ENCODE results near the gene PAFAH1B1. TPM values are rescaled to one million over a fixed set of nuclear protein-coding genes. Genes with fewer than 3 reads are reported as not detected.

PAFAH1B1 gene
- total and polyA plus RNA-seq, 2 experiments from 2014 or later = 69.9 to 71.7 TPM

DNA sequence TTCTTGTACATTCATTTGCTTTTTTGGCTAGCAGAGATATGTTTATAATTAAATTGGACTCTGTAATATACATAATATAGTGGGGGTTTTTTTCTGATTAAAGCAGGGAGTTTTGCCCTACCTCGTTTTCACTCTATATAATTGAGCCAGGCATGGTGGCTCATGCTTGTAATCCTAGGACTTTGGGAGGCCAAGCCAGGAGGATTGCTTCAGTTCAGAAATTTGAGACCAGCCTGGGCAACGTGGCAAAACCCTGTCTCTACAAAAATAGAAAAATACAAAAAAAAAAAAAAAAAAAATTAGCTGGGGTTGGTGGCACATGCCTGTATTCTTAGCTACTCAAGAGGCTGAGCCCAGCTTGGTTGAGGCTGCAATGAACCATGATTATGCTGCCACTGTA lies 42.2 kb downstream of the PAFAH1B1 start:
- H3F3A ChIP-seq (replicated peaks; ENCODE audit: low read depth) = no peaks in the 10 kb centered on the region
- H3K4me3 ChIP-seq = no peak overlapping the region
- peaks cover 36% of the 10 kb centered on the region for H3K4me1 Mint-ChIP-seq
- no peaks in the 10 kb centered on the region for H3K9me3 Mint-ChIP-seq
- no peak for TF ChIP-seq JUNB (IDR thresholded peaks at IDR 0.05; ENCODE audit: unreplicated experiment)
- TF ChIP-seq, protein P1, sequence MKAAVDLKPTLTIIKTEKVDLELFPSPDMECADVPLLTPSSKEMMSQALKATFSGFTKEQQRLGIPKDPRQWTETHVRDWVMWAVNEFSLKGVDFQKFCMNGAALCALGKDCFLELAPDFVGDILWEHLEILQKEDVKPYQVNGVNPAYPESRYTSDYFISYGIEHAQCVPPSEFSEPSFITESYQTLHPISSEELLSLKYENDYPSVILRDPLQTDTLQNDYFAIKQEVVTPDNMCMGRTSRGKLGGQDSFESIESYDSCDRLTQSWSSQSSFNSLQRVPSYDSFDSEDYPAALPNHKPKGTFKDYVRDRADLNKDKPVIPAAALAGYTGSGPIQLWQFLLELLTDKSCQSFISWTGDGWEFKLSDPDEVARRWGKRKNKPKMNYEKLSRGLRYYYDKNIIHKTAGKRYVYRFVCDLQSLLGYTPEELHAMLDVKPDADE (IDR thresholded peaks at IDR 0.05) = no peak
- TF ChIP-seq, protein P2, sequence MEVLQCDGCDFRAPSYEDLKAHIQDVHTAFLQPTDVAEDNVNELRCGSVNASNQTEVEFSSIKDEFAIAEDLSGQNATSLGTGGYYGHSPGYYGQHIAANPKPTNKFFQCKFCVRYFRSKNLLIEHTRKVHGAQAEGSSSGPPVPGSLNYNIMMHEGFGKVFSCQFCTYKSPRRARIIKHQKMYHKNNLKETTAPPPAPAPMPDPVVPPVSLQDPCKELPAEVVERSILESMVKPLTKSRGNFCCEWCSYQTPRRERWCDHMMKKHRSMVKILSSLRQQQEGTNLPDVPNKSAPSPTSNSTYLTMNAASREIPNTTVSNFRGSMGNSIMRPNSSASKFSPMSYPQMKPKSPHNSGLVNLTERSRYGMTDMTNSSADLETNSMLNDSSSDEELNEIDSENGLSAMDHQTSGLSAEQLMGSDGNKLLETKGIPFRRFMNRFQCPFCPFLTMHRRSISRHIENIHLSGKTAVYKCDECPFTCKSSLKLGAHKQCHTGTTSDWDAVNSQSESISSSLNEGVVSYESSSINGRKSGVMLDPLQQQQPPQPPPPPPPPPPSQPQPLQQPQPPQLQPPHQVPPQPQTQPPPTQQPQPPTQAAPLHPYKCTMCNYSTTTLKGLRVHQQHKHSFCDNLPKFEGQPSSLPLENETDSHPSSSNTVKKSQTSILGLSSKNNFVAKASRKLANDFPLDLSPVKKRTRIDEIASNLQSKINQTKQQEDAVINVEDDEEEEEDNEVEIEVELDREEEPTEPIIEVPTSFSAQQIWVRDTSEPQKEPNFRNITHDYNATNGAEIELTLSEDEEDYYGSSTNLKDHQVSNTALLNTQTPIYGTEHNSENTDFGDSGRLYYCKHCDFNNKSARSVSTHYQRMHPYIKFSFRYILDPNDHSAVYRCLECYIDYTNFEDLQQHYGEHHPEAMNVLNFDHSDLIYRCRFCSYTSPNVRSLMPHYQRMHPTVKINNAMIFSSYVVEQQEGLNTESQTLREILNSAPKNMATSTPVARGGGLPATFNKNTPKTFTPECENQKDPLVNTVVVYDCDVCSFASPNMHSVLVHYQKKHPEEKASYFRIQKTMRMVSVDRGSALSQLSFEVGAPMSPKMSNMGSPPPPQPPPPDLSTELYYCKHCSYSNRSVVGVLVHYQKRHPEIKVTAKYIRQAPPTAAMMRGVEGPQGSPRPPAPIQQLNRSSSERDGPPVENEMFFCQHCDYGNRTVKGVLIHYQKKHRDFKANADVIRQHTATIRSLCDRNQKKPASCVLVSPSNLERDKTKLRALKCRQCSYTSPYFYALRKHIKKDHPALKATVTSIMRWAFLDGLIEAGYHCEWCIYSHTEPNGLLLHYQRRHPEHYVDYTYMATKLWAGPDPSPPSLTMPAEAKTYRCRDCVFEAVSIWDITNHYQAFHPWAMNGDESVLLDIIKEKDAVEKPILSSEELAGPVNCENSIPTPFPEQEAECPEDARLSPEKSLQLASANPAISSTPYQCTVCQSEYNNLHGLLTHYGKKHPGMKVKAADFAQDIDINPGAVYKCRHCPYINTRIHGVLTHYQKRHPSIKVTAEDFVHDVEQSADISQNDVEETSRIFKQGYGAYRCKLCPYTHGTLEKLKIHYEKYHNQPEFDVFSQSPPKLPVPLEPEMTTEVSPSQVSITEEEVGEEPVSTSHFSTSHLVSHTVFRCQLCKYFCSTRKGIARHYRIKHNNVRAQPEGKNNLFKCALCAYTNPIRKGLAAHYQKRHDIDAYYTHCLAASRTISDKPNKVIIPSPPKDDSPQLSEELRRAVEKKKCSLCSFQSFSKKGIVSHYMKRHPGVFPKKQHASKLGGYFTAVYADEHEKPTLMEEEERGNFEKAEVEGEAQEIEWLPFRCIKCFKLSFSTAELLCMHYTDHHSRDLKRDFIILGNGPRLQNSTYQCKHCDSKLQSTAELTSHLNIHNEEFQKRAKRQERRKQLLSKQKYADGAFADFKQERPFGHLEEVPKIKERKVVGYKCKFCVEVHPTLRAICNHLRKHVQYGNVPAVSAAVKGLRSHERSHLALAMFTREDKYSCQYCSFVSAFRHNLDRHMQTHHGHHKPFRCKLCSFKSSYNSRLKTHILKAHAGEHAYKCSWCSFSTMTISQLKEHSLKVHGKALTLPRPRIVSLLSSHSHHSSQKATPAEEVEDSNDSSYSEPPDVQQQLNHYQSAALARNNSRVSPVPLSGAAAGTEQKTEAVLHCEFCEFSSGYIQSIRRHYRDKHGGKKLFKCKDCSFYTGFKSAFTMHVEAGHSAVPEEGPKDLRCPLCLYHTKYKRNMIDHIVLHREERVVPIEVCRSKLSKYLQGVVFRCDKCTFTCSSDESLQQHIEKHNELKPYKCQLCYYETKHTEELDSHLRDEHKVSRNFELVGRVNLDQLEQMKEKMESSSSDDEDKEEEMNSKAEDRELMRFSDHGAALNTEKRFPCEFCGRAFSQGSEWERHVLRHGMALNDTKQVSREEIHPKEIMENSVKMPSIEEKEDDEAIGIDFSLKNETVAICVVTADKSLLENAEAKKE (CRISPR knock-in tag; IDR thresholded peaks at IDR 0.05) = no peak
- no peak for TF ChIP-seq CREB1 (CRISPR knock-in tag; IDR thresholded peaks at IDR 0.05; ENCODE audit: low read depth)
- TF ChIP-seq, protein P3, sequence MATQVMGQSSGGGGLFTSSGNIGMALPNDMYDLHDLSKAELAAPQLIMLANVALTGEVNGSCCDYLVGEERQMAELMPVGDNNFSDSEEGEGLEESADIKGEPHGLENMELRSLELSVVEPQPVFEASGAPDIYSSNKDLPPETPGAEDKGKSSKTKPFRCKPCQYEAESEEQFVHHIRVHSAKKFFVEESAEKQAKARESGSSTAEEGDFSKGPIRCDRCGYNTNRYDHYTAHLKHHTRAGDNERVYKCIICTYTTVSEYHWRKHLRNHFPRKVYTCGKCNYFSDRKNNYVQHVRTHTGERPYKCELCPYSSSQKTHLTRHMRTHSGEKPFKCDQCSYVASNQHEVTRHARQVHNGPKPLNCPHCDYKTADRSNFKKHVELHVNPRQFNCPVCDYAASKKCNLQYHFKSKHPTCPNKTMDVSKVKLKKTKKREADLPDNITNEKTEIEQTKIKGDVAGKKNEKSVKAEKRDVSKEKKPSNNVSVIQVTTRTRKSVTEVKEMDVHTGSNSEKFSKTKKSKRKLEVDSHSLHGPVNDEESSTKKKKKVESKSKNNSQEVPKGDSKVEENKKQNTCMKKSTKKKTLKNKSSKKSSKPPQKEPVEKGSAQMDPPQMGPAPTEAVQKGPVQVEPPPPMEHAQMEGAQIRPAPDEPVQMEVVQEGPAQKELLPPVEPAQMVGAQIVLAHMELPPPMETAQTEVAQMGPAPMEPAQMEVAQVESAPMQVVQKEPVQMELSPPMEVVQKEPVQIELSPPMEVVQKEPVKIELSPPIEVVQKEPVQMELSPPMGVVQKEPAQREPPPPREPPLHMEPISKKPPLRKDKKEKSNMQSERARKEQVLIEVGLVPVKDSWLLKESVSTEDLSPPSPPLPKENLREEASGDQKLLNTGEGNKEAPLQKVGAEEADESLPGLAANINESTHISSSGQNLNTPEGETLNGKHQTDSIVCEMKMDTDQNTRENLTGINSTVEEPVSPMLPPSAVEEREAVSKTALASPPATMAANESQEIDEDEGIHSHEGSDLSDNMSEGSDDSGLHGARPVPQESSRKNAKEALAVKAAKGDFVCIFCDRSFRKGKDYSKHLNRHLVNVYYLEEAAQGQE (IDR thresholded peaks at IDR 0.05; ENCODE audit: unreplicated experiment) = no peak
- TF ChIP-seq, protein P4, sequence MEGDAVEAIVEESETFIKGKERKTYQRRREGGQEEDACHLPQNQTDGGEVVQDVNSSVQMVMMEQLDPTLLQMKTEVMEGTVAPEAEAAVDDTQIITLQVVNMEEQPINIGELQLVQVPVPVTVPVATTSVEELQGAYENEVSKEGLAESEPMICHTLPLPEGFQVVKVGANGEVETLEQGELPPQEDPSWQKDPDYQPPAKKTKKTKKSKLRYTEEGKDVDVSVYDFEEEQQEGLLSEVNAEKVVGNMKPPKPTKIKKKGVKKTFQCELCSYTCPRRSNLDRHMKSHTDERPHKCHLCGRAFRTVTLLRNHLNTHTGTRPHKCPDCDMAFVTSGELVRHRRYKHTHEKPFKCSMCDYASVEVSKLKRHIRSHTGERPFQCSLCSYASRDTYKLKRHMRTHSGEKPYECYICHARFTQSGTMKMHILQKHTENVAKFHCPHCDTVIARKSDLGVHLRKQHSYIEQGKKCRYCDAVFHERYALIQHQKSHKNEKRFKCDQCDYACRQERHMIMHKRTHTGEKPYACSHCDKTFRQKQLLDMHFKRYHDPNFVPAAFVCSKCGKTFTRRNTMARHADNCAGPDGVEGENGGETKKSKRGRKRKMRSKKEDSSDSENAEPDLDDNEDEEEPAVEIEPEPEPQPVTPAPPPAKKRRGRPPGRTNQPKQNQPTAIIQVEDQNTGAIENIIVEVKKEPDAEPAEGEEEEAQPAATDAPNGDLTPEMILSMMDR (conservative IDR thresholded peaks at IDR 0.05; ENCODE audit: low read depth in 2 of 2) = no peak
- no peak for TF ChIP-seq EZH2 (IDR thresholded peaks at IDR 0.05; ENCODE audit: low read depth, unreplicated experiment)
- no peak for TF ChIP-seq ZNF114 (CRISPR knock-in tag; IDR thresholded peaks at IDR 0.05)
- no peak for ATAC-seq
- H3K27me3 Mint-ChIP-seq (ENCODE audit: insufficient read depth, low read depth, poor library complexity) = peaks cover 2% of the 10 kb centered on the region
- peaks cover 18% of the 10 kb centered on the region for H3K36me3 Mint-ChIP-seq (ENCODE audit: low read depth)
- peaks cover 54% of the 10 kb centered on the region for H4K20me1 ChIP-seq (replicated peaks; ENCODE audit: insufficient read depth)
- H3K4me2 ChIP-seq = no peak overlapping the region
- no peaks in the 10 kb centered on the region for H3K9me2 ChIP-seq (ENCODE audit: insufficient read depth)
- peaks cover 14% of the 10 kb centered on the region for H3K36me3 ChIP-seq (ENCODE audit: insufficient read depth)
- H3K79me2 ChIP-seq (replicated peaks; ENCODE audit: insufficient read depth) = peaks cover 95% of the 10 kb centered on the region
- no peak overlapping the region for H3K27ac Mint-ChIP-seq
- H3K4me1 ChIP-seq (ENCODE audit: insufficient read depth) = peaks cover 11% of the 10 kb centered on the region
- H3K27me3 ChIP-seq (ENCODE audit: insufficient read depth) = no peaks in the 10 kb centered on the region
- H3K27ac ChIP-seq (ENCODE audit: low read depth) = 0 out of 2 replicates have a peak overlapping the region, but pooled peaks have one; percentile 7
- no peak for DNase-seq (ENCODE audit: low spot score)
- H2AFZ ChIP-seq = no peak overlapping the region
- no peak overlapping the region for H3K4me3 Mint-ChIP-seq

All from GM23338 (cell line).